ENCODE measurements around the gene BDKRB1.

DNA sequence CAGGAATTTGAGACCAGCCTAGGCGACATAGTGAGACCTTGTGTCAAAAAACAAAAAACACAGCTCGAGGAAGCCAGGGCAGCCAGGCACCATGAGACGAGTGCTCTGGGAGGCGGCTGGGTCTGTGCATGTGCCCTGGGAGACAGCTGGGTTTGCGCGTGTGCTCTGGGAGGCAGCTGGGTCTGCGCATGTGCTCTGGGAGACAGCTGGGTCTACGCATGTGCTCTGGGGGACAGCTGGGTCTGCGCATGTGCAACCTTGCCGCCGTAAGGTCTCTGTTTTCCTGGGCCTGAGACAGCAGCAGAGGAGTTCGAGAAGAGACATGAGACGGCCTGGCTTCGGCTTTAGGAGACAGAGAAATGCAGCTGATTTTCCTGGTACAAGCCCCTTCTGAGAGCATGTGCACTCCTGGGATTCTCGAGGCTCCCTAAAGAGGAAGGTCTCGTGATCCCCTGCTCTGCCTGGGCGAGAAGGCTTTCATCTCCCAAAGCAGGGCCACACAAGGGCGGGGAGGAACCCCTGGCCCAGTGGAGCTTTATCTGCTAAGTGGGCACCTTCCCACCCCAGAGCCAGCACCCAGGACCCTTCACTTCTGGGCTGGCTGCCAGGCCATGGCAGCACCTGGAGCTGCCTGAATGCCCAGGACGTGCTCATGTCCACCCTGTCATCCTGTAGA, 3.5 kb upstream of the BDKRB1 start:
- TF ChIP-seq, protein P1, sequence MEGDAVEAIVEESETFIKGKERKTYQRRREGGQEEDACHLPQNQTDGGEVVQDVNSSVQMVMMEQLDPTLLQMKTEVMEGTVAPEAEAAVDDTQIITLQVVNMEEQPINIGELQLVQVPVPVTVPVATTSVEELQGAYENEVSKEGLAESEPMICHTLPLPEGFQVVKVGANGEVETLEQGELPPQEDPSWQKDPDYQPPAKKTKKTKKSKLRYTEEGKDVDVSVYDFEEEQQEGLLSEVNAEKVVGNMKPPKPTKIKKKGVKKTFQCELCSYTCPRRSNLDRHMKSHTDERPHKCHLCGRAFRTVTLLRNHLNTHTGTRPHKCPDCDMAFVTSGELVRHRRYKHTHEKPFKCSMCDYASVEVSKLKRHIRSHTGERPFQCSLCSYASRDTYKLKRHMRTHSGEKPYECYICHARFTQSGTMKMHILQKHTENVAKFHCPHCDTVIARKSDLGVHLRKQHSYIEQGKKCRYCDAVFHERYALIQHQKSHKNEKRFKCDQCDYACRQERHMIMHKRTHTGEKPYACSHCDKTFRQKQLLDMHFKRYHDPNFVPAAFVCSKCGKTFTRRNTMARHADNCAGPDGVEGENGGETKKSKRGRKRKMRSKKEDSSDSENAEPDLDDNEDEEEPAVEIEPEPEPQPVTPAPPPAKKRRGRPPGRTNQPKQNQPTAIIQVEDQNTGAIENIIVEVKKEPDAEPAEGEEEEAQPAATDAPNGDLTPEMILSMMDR (IDR thresholded peaks at IDR 0.05): no peak
- no peak for TF ChIP-seq POLR2A (IDR thresholded peaks at IDR 0.05)

Data from lower leg skin (tissue), 3 donors.